ENCODE data around the gene MBNL2. TPM values are rescaled to one million over a fixed set of nuclear protein-coding genes. Genes with fewer than 3 reads are reported as not detected.

Gene MBNL2
- total RNA-seq, 3 donors from 2014 or later (not counting 1 experiment from before 2014, with no cell fraction given), result 30.9 to 38.3 (median 33.1) TPM

DNA sequence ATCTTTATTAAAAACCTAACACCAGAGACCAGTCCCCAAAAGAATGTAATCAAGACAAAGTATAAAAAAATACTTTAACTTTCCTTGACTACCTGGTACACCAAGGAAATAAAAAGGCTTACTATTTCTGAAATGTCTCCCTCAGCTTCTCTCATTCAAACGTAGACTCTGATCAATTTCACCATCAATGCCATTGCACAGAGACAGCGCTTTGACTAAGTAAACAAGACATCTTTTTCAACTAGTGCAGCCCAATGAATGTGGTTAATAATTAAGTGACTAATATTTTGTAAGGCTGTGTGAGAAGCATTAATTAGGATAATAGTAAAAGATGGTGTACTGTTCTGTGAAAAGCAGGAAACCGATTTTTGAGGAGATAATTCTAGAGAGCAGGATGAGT is 204.6 kb downstream of the MBNL2 start:
- intact Hi-C loops (cut with micrococcal nuclease), result no loop called here
- WGBS (ENCODE audit: insufficient coverage), result 92% methylated on average over 3 of the region's 3 CpGs

DNA sequence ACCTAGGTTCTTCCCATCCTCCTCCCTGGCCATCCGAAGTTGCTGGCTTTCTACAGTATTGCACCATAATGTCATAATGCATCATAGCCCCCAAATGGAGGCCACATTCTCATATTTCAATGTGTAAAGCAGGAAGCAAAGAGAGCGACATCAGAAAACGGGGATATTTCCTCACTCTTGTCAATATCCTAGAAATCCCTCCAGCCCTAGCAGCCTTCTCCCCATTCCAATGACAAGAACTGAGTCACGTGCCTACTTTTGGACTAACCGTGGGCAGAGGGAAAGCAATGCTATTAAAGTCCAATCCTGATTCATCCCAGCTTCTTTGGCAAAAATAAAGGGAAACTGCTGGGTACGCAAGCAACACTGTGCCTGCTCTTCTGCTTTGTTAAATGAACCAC is 207.5 kb downstream of the MBNL2 start:
- Histone ChIP-seq H3K27ac (ENCODE audit: low read length) (no peak overlapping the region), H3K9me3 (ENCODE audit: control insufficient read depth, insufficient read depth, low read length) (no peaks in the 10 kb centered on the region), H3K4me3 (ENCODE audit: low read length) (no peak overlapping the region), H3K36me3 (ENCODE audit: control insufficient read depth, insufficient read depth, low read length) (no peaks in the 10 kb centered on the region), H3K27me3 (ENCODE audit: control insufficient read depth, insufficient read depth, low read length) (no peaks in the 10 kb centered on the region), H3K4me1 (ENCODE audit: control insufficient read depth, insufficient read depth, low read length) (no peaks in the 10 kb centered on the region)
- TF ChIP-seq, protein P1, sequence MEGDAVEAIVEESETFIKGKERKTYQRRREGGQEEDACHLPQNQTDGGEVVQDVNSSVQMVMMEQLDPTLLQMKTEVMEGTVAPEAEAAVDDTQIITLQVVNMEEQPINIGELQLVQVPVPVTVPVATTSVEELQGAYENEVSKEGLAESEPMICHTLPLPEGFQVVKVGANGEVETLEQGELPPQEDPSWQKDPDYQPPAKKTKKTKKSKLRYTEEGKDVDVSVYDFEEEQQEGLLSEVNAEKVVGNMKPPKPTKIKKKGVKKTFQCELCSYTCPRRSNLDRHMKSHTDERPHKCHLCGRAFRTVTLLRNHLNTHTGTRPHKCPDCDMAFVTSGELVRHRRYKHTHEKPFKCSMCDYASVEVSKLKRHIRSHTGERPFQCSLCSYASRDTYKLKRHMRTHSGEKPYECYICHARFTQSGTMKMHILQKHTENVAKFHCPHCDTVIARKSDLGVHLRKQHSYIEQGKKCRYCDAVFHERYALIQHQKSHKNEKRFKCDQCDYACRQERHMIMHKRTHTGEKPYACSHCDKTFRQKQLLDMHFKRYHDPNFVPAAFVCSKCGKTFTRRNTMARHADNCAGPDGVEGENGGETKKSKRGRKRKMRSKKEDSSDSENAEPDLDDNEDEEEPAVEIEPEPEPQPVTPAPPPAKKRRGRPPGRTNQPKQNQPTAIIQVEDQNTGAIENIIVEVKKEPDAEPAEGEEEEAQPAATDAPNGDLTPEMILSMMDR (IDR thresholded peaks at IDR 0.05), result no peak
- no peaks in the 10 kb centered on the region for H3K9me3 Mint-ChIP-seq
- H3K36me3 Mint-ChIP-seq, result no peaks in the 10 kb centered on the region
- WGBS (ENCODE audit: insufficient coverage), result 88% methylated on average over 6 of the region's 6 CpGs
- peaks cover 7 to 18% of the 10 kb centered on the region in 2 donors for H3K27me3 Mint-ChIP-seq (ENCODE audit: low read depth in 2 of 2)
- intact Hi-C loops (cut with micrococcal nuclease), result loop anchor here (5.0 kb wide), 2 partner anchors 62 to 1752 kb away; partner anchors contain the start of gene DNAJC3
- no peak overlapping the region for H3K27ac Mint-ChIP-seq
- H3K4me3 Mint-ChIP-seq, result no peak overlapping the region
- DNase-seq (no peak), ATAC-seq (no peak)
- peaks cover 15 to 18% of the 10 kb centered on the region in 2 donors for H3K4me1 Mint-ChIP-seq

More for the DNA sequence above, 204.6 kb downstream of the MBNL2 start:
- Mint-ChIP-seq H3K27ac (no peak overlapping the region), H3K36me3 (no peaks in the 10 kb centered on the region), H3K4me1 (peaks cover under 1 to 5% of the 10 kb centered on the region in 2 donors), H3K27me3 (ENCODE audit: low read depth in 2 of 2) (peaks cover 16 to 24% of the 10 kb centered on the region in 2 donors), H3K9me3 (no peaks in the 10 kb centered on the region), H3K4me3 (no peak overlapping the region)
- Histone ChIP-seq H3K4me3 (ENCODE audit: low read length) (no peak overlapping the region), H3K36me3 (ENCODE audit: control insufficient read depth, insufficient read depth, low read length) (no peaks in the 10 kb centered on the region), H3K27me3 (ENCODE audit: control insufficient read depth, insufficient read depth, low read length) (no peaks in the 10 kb centered on the region), H3K27ac (ENCODE audit: low read length) (no peak overlapping the region), H3K4me1 (ENCODE audit: control insufficient read depth, insufficient read depth, low read length) (no peaks in the 10 kb centered on the region), H3K9me3 (ENCODE audit: control insufficient read depth, insufficient read depth, low read length) (no peaks in the 10 kb centered on the region)
- DNase-seq, result no peak
- ATAC-seq, result no peak
- TF ChIP-seq, protein P1 (IDR thresholded peaks at IDR 0.05), result no peak

DNA sequence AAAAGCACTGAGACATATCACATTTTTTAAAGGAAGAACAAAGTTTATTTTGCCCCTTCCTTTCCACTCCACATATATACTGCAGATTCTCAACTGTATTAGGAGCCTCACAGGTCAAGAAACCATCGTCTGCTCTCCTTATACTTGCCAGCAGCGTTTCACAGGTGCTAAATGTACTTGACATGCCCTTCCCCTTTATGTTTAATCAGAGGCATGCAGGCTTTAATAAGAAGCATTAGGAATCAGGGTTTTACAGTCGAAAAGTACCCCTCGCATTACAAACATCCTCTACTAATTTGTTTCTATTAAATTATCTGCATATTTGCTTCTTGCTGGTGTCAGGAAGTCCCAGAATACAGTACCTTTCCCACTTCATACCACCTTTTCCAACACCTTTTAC is 208.2 kb downstream of the MBNL2 start:
- H3K36me3 ChIP-seq (ENCODE audit: control insufficient read depth, insufficient read depth, low read length), result no peaks in the 10 kb centered on the region
- TF ChIP-seq, protein P1 (IDR thresholded peaks at IDR 0.05), result no peak
- 93% methylated on average over 2 of the region's 4 CpGs for WGBS (ENCODE audit: insufficient coverage)
- intact Hi-C loops (cut with micrococcal nuclease), result loop anchor here (5.0 kb wide), 2 partner anchors 63 to 1753 kb away; partner anchors contain the start of gene DNAJC3
- no peak overlapping the region for H3K4me3 Mint-ChIP-seq
- no peaks in the 10 kb centered on the region for H3K27me3 ChIP-seq (ENCODE audit: control insufficient read depth, insufficient read depth, low read length)
- H3K9me3 ChIP-seq (ENCODE audit: control insufficient read depth, insufficient read depth, low read length), result no peaks in the 10 kb centered on the region
- H3K4me1 Mint-ChIP-seq, result peaks cover 20 to 23% of the 10 kb centered on the region in 2 donors
- DNase-seq (no peak), ATAC-seq (no peak)
- H3K9me3 Mint-ChIP-seq, result no peaks in the 10 kb centered on the region
- no peak overlapping the region for H3K27ac ChIP-seq (ENCODE audit: low read length)
- no peak overlapping the region for H3K4me3 ChIP-seq (ENCODE audit: low read length)
- H3K27me3 Mint-ChIP-seq (ENCODE audit: low read depth in 2 of 2), result peaks cover 7 to 16% of the 10 kb centered on the region in 2 donors
- no peaks in the 10 kb centered on the region for H3K4me1 ChIP-seq (ENCODE audit: control insufficient read depth, insufficient read depth, low read length)
- no peak overlapping the region for H3K27ac Mint-ChIP-seq
- no peaks in the 10 kb centered on the region for H3K36me3 Mint-ChIP-seq
